HEK293 (cell line): ENCODE results near the gene C19orf25.

Experiments
- EGR2 ChIP-seq: fragments of 450-650 bp; formaldehyde crosslinking; IDR thresholded peaks from 2 replicates; pipeline ENCODE4 v1.5.1; 2016; ENCODE audit warnings: low read depth, missing biosample characterization, missing genetic modification characterization
- GLI4 ChIP-seq: fragments of 450-650 bp; formaldehyde crosslinking; IDR thresholded peaks from 2 replicates; pipeline ENCODE4 v1.5.1; 2016; ENCODE audit warnings: missing biosample characterization, missing genetic modification characterization
- IKZF3 ChIP-seq: fragments of 450-650 bp; IDR thresholded peaks from 2 replicates; pipeline ENCODE4 v1.5.0; 2018; ENCODE audit warnings: missing biosample characterization, mild to moderate bottlenecking, missing genetic modification characterization, moderate library complexity
- KLF10 ChIP-seq: fragments of 450-650 bp; IDR thresholded peaks from 2 replicates; pipeline ENCODE4 v1.5.1; 2018; ENCODE audit warnings: missing biosample characterization, mild to moderate bottlenecking, missing genetic modification characterization
- OSR2 ChIP-seq: fragments of 450-650 bp; formaldehyde crosslinking; IDR thresholded peaks from 2 replicates; pipeline ENCODE4 v1.5.1; 2016; ENCODE audit warnings: missing biosample characterization, missing genetic modification characterization
- RBAK ChIP-seq: fragments of 450-650 bp; formaldehyde crosslinking; IDR thresholded peaks from 2 replicates; pipeline ENCODE4 v1.5.1; 2016; ENCODE audit warnings: missing biosample characterization, missing genetic modification characterization
- SP7 ChIP-seq: fragments of 450-650 bp; formaldehyde crosslinking; IDR thresholded peaks from 2 replicates; pipeline ENCODE4 v1.5.1; 2016; ENCODE audit warnings: missing biosample characterization, missing genetic modification characterization
- TRIM28 ChIP-seq: IDR thresholded peaks from 2 replicates; pipeline ENCODE4 v1.6.1; 2011; ENCODE audit warnings: low read length, control low read depth, borderline replicate concordance
- ZBTB20 ChIP-seq: fragments of 450-650 bp; formaldehyde crosslinking; IDR thresholded peaks from 2 replicates; pipeline ENCODE4 v1.5.1; 2016; ENCODE audit warnings: missing biosample characterization, missing genetic modification characterization
- ZFP37 ChIP-seq: fragments of 450-650 bp; formaldehyde crosslinking; IDR thresholded peaks from 2 replicates; pipeline ENCODE4 v1.5.1; 2016; ENCODE audit warnings: missing biosample characterization, missing genetic modification characterization
- ZFP69B ChIP-seq: fragments of 450-650 bp; formaldehyde crosslinking; IDR thresholded peaks from 2 replicates; pipeline ENCODE4 v1.5.1; 2016; ENCODE audit warnings: missing biosample characterization, missing genetic modification characterization
- ZNF121 ChIP-seq: fragments of 450-650 bp; formaldehyde crosslinking; IDR thresholded peaks from 2 replicates; pipeline ENCODE4 v1.5.1; 2016; ENCODE audit warnings: missing biosample characterization, missing genetic modification characterization
- ZNF138 ChIP-seq: fragments of 450-650 bp; formaldehyde crosslinking; IDR thresholded peaks from 2 replicates; pipeline ENCODE4 v1.5.1; 2016; ENCODE audit warnings: missing biosample characterization, missing genetic modification characterization, borderline replicate concordance
- ZNF184 ChIP-seq: fragments of 450-650 bp; IDR thresholded peaks from 2 replicates; pipeline ENCODE4 v1.5.1; 2018; ENCODE audit warnings: missing biosample characterization, mild to moderate bottlenecking, missing genetic modification characterization
- ZNF223 ChIP-seq: fragments of 450-650 bp; formaldehyde crosslinking; IDR thresholded peaks from 2 replicates; pipeline ENCODE4 v1.5.1; 2016; ENCODE audit warnings: missing biosample characterization, missing genetic modification characterization
- ZNF23 ChIP-seq: fragments of 450-650 bp; formaldehyde crosslinking; IDR thresholded peaks from 2 replicates; pipeline ENCODE4 v1.5.1; 2016; ENCODE audit warnings: missing biosample characterization, missing genetic modification characterization, borderline replicate concordance
- ZNF302 ChIP-seq: fragments of 450-650 bp; formaldehyde crosslinking; IDR thresholded peaks from 2 replicates; pipeline ENCODE4 v1.5.1; 2016; ENCODE audit warnings: missing biosample characterization, missing genetic modification characterization, low read depth
- ZNF335 ChIP-seq: fragments of 450-650 bp; formaldehyde crosslinking; conservative IDR thresholded peaks from 2 replicates; pipeline ENCODE4 v1.5.1; 2016; ENCODE audit warnings: missing biosample characterization, missing genetic modification characterization
- ZNF404 ChIP-seq: fragments of 450-650 bp; formaldehyde crosslinking; IDR thresholded peaks from 2 replicates; pipeline ENCODE4 v1.5.1; 2017; ENCODE audit warnings: missing biosample characterization, missing genetic modification characterization
- ZNF501 ChIP-seq: fragments of 450-650 bp; formaldehyde crosslinking; IDR thresholded peaks from 2 replicates; pipeline ENCODE4 v1.5.1; 2016; ENCODE audit warnings: missing biosample characterization, missing genetic modification characterization
- ZNF626 ChIP-seq: fragments of 450-650 bp; sonication (Bioruptor Pico); formaldehyde crosslinking; IDR thresholded peaks from 2 replicates; pipeline ENCODE4 v1.5.1; 2018; ENCODE audit warnings: missing biosample characterization, missing genetic modification characterization, inconsistent platforms
- ZNF629 ChIP-seq: fragments of 450-650 bp; formaldehyde crosslinking; IDR thresholded peaks from 2 replicates; pipeline ENCODE4 v1.5.1; 2017; ENCODE audit warnings: missing biosample characterization, missing genetic modification characterization
- ZNF654 ChIP-seq: fragments of 450-650 bp; formaldehyde crosslinking; IDR thresholded peaks from 2 replicates; pipeline ENCODE4 v1.5.1; 2016; ENCODE audit warnings: low read depth, missing biosample characterization, missing genetic modification characterization
- ZNF677 ChIP-seq: fragments of 450-650 bp; IDR thresholded peaks from 2 replicates; pipeline ENCODE4 v1.5.0; 2018; ENCODE audit warnings: missing biosample characterization, mild to moderate bottlenecking, missing genetic modification characterization, moderate library complexity
- ZNF701 ChIP-seq: fragments of 450-650 bp; formaldehyde crosslinking; IDR thresholded peaks from 2 replicates; pipeline ENCODE4 v1.5.1; 2016; ENCODE audit warnings: missing biosample characterization, missing genetic modification characterization
- ZNF76 ChIP-seq: fragments of 450-650 bp; formaldehyde crosslinking; IDR thresholded peaks from 2 replicates; pipeline ENCODE4; 2016; ENCODE audit warnings: low read depth, missing biosample characterization, missing genetic modification characterization, borderline replicate concordance
- ZNF768 ChIP-seq: fragments of 450-650 bp; formaldehyde crosslinking; IDR thresholded peaks from 2 replicates; pipeline ENCODE4 v1.5.1; 2018; ENCODE audit warnings: missing biosample characterization, mild to moderate bottlenecking, missing genetic modification characterization
- ZSCAN16 ChIP-seq: fragments of 450-650 bp; formaldehyde crosslinking; IDR thresholded peaks from 2 replicates; pipeline ENCODE4 v1.5.1; 2016; ENCODE audit warnings: missing biosample characterization, missing genetic modification characterization
- ZSCAN23 ChIP-seq: fragments of 450-650 bp; formaldehyde crosslinking; IDR thresholded peaks from 2 replicates; pipeline ENCODE4 v1.5.1; 2016; ENCODE audit warnings: missing biosample characterization, missing genetic modification characterization
- ZSCAN30 ChIP-seq: fragments of 450-650 bp; IDR thresholded peaks from 2 replicates; pipeline ENCODE4 v1.5.1; 2018; ENCODE audit warnings: missing biosample characterization, mild to moderate bottlenecking, missing genetic modification characterization, moderate library complexity
- TF ChIP-seq, protein P1 (sequence below): fragments of 450-650 bp; formaldehyde crosslinking; IDR thresholded peaks from 2 replicates; pipeline ENCODE4 v1.5.1; 2016; ENCODE audit warnings: missing biosample characterization, missing genetic modification characterization, borderline replicate concordance
- TF ChIP-seq, protein P2 (sequence below): fragments of 450-650 bp; formaldehyde crosslinking; IDR thresholded peaks from 2 replicates; pipeline ENCODE4 v1.5.1; 2017; ENCODE audit warnings: missing biosample characterization, missing genetic modification characterization
- TF ChIP-seq, protein P3 (sequence below): fragments of 450-650 bp; formaldehyde crosslinking; IDR thresholded peaks from 2 replicates; pipeline ENCODE4 v1.5.1; 2017; ENCODE audit warnings: missing biosample characterization, missing genetic modification characterization

Gene C19orf25

DNA sequence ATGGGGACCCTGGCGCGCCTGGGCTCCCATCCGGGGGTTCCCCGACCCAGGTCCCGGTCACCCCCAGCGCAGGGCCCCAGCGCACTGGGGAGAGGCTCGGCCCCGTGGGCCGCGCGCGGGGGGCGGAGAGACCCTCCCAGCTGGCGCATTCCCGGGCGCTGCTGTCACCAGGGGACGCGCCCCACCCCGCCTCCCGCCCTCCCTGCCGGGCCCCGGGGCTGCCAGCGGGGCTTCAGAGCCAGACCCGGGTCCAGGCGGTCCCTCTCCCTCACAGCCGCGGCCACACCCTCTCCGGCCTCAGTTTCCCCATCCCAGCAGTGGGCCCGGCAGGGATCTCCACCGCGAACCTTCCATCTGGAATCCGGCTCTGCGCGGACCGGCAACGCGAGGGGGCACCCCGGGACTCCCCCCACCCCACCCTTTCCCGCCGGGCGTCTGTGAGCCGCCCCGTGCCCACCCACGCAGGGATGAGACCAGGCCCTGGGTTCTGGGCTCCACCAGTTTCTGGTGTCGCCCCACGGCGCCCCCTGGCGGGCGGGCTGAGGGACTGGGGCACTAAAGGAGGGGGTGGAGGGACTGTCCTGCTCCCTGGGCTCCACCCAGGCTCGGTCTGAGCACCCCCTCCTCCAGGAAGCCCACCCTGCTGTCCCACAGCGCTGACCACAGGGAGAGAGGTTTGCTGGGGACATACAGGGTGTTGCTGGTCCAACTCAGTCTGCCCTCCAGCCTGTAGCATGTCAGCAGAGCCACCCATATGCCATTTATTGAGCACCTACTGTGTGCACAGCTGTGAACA lies 34.7 kb upstream of the C19orf25 start (continued):
- TF ChIP-seq, protein P1, sequence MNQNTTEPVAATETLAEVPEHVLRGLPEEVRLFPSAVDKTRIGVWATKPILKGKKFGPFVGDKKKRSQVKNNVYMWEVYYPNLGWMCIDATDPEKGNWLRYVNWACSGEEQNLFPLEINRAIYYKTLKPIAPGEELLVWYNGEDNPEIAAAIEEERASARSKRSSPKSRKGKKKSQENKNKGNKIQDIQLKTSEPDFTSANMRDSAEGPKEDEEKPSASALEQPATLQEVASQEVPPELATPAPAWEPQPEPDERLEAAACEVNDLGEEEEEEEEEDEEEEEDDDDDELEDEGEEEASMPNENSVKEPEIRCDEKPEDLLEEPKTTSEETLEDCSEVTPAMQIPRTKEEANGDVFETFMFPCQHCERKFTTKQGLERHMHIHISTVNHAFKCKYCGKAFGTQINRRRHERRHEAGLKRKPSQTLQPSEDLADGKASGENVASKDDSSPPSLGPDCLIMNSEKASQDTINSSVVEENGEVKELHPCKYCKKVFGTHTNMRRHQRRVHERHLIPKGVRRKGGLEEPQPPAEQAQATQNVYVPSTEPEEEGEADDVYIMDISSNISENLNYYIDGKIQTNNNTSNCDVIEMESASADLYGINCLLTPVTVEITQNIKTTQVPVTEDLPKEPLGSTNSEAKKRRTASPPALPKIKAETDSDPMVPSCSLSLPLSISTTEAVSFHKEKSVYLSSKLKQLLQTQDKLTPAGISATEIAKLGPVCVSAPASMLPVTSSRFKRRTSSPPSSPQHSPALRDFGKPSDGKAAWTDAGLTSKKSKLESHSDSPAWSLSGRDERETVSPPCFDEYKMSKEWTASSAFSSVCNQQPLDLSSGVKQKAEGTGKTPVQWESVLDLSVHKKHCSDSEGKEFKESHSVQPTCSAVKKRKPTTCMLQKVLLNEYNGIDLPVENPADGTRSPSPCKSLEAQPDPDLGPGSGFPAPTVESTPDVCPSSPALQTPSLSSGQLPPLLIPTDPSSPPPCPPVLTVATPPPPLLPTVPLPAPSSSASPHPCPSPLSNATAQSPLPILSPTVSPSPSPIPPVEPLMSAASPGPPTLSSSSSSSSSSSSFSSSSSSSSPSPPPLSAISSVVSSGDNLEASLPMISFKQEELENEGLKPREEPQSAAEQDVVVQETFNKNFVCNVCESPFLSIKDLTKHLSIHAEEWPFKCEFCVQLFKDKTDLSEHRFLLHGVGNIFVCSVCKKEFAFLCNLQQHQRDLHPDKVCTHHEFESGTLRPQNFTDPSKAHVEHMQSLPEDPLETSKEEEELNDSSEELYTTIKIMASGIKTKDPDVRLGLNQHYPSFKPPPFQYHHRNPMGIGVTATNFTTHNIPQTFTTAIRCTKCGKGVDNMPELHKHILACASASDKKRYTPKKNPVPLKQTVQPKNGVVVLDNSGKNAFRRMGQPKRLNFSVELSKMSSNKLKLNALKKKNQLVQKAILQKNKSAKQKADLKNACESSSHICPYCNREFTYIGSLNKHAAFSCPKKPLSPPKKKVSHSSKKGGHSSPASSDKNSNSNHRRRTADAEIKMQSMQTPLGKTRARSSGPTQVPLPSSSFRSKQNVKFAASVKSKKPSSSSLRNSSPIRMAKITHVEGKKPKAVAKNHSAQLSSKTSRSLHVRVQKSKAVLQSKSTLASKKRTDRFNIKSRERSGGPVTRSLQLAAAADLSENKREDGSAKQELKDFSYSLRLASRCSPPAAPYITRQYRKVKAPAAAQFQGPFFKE (tag by site-specific recombination): no peak
- TF ChIP-seq ZNF223 (tag by site-specific recombination) (no peak), ZNF629 (tag by site-specific recombination) (no peak), ZNF121 (no peak), KLF10 (tag by site-specific recombination) (peak; percentile 65), OSR2 (no peak), RBAK (tag by site-specific recombination) (no peak), ZFP69B (tag by site-specific recombination) (peak; percentile 82; the same call in 1 of the 2 replicates), ZNF654 (tag by site-specific recombination) (peak; percentile 24), TRIM28 (no peak), ZNF677 (tag by site-specific recombination) (no peak), ZNF501 (tag by site-specific recombination) (no peak), ZNF701 (tag by site-specific recombination) (no peak), IKZF3 (tag by site-specific recombination) (no peak), ZNF76 (tag by site-specific recombination) (no peak), ZNF626 (tag by site-specific recombination) (no peak), ZNF768 (tag by site-specific recombination) (no peak), GLI4 (tag by site-specific recombination) (no peak), ZNF23 (no peak), ZNF335 (tag by site-specific recombination) (peak; percentile 90), ZSCAN30 (tag by site-specific recombination) (peak; percentile 85), ZSCAN16 (tag by site-specific recombination) (no peak), ZNF184 (no peak), EGR2 (tag by site-specific recombination) (peak; percentile 46), ZSCAN23 (tag by site-specific recombination) (0 out of 2 replicates have a peak, but pooled peaks have one; percentile 11), ZBTB20 (peak; percentile 86), ZFP37 (no peak), SP7 (tag by site-specific recombination) (peak; percentile 54), ZNF404 (tag by site-specific recombination) (no peak), ZNF302 (tag by site-specific recombination) (no peak), ZNF138 (tag by site-specific recombination) (no peak)
- TF ChIP-seq, protein P2, sequence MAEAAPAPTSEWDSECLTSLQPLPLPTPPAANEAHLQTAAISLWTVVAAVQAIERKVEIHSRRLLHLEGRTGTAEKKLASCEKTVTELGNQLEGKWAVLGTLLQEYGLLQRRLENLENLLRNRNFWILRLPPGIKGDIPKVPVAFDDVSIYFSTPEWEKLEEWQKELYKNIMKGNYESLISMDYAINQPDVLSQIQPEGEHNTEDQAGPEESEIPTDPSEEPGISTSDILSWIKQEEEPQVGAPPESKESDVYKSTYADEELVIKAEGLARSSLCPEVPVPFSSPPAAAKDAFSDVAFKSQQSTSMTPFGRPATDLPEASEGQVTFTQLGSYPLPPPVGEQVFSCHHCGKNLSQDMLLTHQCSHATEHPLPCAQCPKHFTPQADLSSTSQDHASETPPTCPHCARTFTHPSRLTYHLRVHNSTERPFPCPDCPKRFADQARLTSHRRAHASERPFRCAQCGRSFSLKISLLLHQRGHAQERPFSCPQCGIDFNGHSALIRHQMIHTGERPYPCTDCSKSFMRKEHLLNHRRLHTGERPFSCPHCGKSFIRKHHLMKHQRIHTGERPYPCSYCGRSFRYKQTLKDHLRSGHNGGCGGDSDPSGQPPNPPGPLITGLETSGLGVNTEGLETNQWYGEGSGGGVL (tag by site-specific recombination): peak; percentile 34; the same call in 1 of the 2 replicates
- TF ChIP-seq, protein P3, sequence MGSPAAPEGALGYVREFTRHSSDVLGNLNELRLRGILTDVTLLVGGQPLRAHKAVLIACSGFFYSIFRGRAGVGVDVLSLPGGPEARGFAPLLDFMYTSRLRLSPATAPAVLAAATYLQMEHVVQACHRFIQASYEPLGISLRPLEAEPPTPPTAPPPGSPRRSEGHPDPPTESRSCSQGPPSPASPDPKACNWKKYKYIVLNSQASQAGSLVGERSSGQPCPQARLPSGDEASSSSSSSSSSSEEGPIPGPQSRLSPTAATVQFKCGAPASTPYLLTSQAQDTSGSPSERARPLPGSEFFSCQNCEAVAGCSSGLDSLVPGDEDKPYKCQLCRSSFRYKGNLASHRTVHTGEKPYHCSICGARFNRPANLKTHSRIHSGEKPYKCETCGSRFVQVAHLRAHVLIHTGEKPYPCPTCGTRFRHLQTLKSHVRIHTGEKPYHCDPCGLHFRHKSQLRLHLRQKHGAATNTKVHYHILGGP (tag by site-specific recombination): no peak
